ENCODE measurements around the gene CHST11. TPM values are rescaled to one million over a fixed set of nuclear protein-coding genes. Genes with fewer than 3 reads are reported as not detected.
"Not testable (repeated sequence)": the region's sequence is repeated elsewhere in the genome, so short reads cannot be mapped to it uniquely, and the experiment has no call there.

The CHST11 gene
- total and polyA plus RNA-seq, 2 of the 4 experiments (the other 2 are of a cell fraction) = 1.4 to 2.7 TPM

GRCh38 chr12:104806194-104806593 lies 349.4 kb downstream of the CHST11 start:
- H2BK20ac ChIP-seq (ENCODE audit: low read depth, low read length); H3K79me1 ChIP-seq (ENCODE audit: low read depth in 1 of 2, low read length in 2 of 2); H3K9me3 ChIP-seq (ENCODE audit: control insufficient read depth, insufficient read depth, low read length); H3K27ac ChIP-seq (ENCODE audit: insufficient read depth, low read length); H3K4me1 ChIP-seq (ENCODE audit: control insufficient read depth, insufficient read depth, low read length); H4K20me1 ChIP-seq (ENCODE audit: insufficient read depth, low read length); H3K27me3 ChIP-seq (ENCODE audit: control insufficient read depth, insufficient read depth, low read length); intact Hi-C loops (cut with micrococcal nuclease); H3K23ac ChIP-seq (ENCODE audit: low read depth, low read length); POLR2A ChIA-PET (ENCODE audit: unreplicated experiment); H3K18ac ChIP-seq (ENCODE audit: low read depth, low read length); H2AK9ac ChIP-seq (replicated peaks; ENCODE audit: low read depth, low read length, poor library complexity); CTCF ChIA-PET; H3K4me3 ChIP-seq (ENCODE audit: insufficient read depth, low read depth, low read length); H4K5ac ChIP-seq (ENCODE audit: low read depth, low read length); H2AFZ ChIP-seq (replicated peaks; ENCODE audit: low read length, poor library complexity); H2BK5ac ChIP-seq (ENCODE audit: low read depth, low read length, poor library complexity, severe bottlenecking); H2BK120ac ChIP-seq (ENCODE audit: low read depth, low read length); H3K56ac ChIP-seq (ENCODE audit: extremely low read depth, insufficient read depth, low read length); H3K4ac ChIP-seq (ENCODE audit: low read depth, low read length); H4K8ac ChIP-seq (ENCODE audit: low read depth in 2 of 2, low read length in 2 of 2); H3K9me1 ChIP-seq (ENCODE audit: insufficient read depth, low read length); H4K91ac ChIP-seq (ENCODE audit: insufficient read depth, low read depth, low read length); H3K9ac ChIP-seq (ENCODE audit: low read depth, low read length); H2AK5ac ChIP-seq (ENCODE audit: low read depth, low read length); in situ Hi-C loops (cut with MboI; ENCODE audit: low sequenced_read_pairs); dilution Hi-C loops (cut with HindIII; ENCODE audit: low sequenced_read_pairs, unreplicated experiment); H3K4me2 ChIP-seq (ENCODE audit: low read depth, low read length); H2BK15ac ChIP-seq (ENCODE audit: low read depth, low read length); BruUV-seq (replicated peaks); H3K14ac ChIP-seq (replicated peaks; ENCODE audit: low read depth, low read length); H3K36me3 ChIP-seq (ENCODE audit: control insufficient read depth, insufficient read depth, low read length); ATAC-seq (ENCODE audit: low read depth); DNase-seq: not testable (repeated sequence)
- no CpG with 5 or more reads among the region's 4 CpGs for WGBS, 2 experiments (ENCODE audit: extremely low coverage in 2 of 2, insufficient read length in 1 of 2)
